ENCODE measurements around the gene UGT3A1. TPM values are rescaled to one million over a fixed set of nuclear protein-coding genes. Genes with fewer than 3 reads are reported as not detected.

The UGT3A1 gene
- total and polyA plus RNA-seq, 10 of the 15 experiments (the other 5 are each of a cell fraction or from before 2014, with no cell fraction given), result not detected

DNA sequence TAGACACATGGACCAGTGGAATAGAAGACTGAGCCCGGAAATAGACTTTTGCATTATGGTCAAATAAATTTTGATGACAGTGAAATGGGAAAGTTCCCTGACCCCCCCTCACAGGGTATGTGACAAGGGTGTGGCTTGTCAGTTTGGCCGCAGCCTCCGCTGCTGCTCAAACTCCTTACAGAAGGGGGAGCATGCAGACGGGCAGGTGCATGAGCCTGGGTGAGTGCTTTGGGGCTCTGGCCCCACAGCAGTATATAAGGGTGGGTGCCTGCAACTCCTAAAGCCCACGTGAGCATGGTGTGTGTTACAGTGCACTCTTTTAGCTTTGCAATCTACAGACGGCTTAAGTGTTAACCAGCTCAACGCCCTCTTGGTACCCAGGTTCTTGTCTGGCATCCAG lies 30.9 kb downstream of the UGT3A1 start (continued):
- TF ChIP-seq, protein P1, sequence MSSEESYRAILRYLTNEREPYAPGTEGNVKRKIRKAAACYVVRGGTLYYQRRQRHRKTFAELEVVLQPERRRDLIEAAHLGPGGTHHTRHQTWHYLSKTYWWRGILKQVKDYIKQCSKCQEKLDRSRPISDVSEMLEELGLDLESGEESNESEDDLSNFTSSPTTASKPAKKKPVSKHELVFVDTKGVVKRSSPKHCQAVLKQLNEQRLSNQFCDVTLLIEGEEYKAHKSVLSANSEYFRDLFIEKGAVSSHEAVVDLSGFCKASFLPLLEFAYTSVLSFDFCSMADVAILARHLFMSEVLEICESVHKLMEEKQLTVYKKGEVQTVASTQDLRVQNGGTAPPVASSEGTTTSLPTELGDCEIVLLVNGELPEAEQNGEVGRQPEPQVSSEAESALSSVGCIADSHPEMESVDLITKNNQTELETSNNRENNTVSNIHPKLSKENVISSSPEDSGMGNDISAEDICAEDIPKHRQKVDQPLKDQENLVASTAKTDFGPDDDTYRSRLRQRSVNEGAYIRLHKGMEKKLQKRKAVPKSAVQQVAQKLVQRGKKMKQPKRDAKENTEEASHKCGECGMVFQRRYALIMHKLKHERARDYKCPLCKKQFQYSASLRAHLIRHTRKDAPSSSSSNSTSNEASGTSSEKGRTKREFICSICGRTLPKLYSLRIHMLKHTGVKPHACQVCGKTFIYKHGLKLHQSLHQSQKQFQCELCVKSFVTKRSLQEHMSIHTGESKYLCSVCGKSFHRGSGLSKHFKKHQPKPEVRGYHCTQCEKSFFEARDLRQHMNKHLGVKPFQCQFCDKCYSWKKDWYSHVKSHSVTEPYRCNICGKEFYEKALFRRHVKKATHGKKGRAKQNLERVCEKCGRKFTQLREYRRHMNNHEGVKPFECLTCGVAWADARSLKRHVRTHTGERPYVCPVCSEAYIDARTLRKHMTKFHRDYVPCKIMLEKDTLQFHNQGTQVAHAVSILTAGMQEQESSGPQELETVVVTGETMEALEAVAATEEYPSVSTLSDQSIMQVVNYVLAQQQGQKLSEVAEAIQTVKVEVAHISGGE (CRISPR knock-in tag; IDR thresholded peaks at IDR 0.05), result no peak
- no peak for TF ChIP-seq NFXL1 (IDR thresholded peaks at IDR 0.05; ENCODE audit: borderline replicate concordance)
- TF ChIP-seq STAT3 (IDR thresholded peaks at IDR 0.05; ENCODE audit: low read depth, low read length), result no peak
- TF ChIP-seq RELA (IDR thresholded peaks at IDR 0.05; ENCODE audit: borderline replicate concordance, partially characterized antibody), result no peak
- no peak for TF ChIP-seq STAT1 (conservative IDR thresholded peaks at IDR 0.05)
- TF ChIP-seq, protein P2, sequence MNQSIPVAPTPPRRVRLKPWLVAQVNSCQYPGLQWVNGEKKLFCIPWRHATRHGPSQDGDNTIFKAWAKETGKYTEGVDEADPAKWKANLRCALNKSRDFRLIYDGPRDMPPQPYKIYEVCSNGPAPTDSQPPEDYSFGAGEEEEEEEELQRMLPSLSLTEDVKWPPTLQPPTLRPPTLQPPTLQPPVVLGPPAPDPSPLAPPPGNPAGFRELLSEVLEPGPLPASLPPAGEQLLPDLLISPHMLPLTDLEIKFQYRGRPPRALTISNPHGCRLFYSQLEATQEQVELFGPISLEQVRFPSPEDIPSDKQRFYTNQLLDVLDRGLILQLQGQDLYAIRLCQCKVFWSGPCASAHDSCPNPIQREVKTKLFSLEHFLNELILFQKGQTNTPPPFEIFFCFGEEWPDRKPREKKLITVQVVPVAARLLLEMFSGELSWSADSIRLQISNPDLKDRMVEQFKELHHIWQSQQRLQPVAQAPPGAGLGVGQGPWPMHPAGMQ (IDR thresholded peaks at IDR 0.05; ENCODE audit: borderline replicate concordance), result no peak
- TF ChIP-seq RAD51 (IDR thresholded peaks at IDR 0.05), result no peak

DNA sequence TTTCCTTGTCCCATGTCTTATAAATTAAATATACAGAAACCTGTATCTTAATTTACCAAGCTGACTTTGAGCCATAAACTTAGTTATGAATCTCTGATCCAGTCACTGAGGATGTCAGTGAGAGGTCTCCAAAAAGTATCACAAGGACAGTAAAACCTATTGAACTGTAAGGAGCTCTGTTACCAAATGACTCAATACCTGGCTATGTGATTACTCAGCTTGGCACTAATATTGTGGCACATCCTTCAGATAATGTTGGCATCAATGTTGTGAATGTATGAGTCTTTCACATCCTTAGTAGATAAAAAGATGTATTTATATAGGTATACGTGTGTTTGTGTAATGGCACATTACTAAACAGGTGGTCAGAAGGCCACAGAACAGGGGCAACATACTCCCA lies 34.8 kb downstream of the UGT3A1 start:
- Histone ChIP-seq H3K4me3 (no peak overlapping the region), H2AFZ (ENCODE audit: control insufficient read depth, low read depth, low read length) (no peak overlapping the region), H3K27me3 (replicated peaks in 1 of 2; ENCODE audit: control insufficient read depth in 2 of 2, insufficient read depth in 2 of 2, low read length in 1 of 2) (peaks cover 0 to 2% of the 10 kb centered on the region in 2 experiments; a peak in 1 of 4 replicates), H4K20me1 (ENCODE audit: control insufficient read depth, insufficient read depth) (no peaks in the 10 kb centered on the region), H3K36me3 (ENCODE audit: control insufficient read depth in 2 of 2, insufficient read depth in 2 of 2, low read length in 1 of 2) (no peaks in the 10 kb centered on the region), H3K4me1 (ENCODE audit: control insufficient read depth, insufficient read depth, low read length) (no peaks in the 10 kb centered on the region), H3K4me2 (ENCODE audit: control insufficient read depth, insufficient read depth) (no peak overlapping the region), H3K79me2 (ENCODE audit: control insufficient read depth, insufficient read depth, low read length) (no peaks in the 10 kb centered on the region), H3K9ac (ENCODE audit: control insufficient read depth, insufficient read depth, low read length) (no peak overlapping the region), H3K9me3 (replicated peaks; ENCODE audit: control insufficient read depth, insufficient read depth, low read length) (no peaks in the 10 kb centered on the region), H3K27ac (ENCODE audit: control insufficient read depth, insufficient read depth) (no peak overlapping the region)
- BruUV-seq (replicated peaks), result no TSS peak
- FAIRE-seq (no peak), DNase-seq (ENCODE audit: low read depth, low spot score) (no peak), ATAC-seq (no peak)
- intact Hi-C loops (cut with micrococcal nuclease; ENCODE audit: unreplicated experiment) (no loop called here), in situ Hi-C loops (cut with MboI) (no loop called here)
- CTCF ChIA-PET, result no interaction called here
- SMC1A ChIA-PET (ENCODE audit: uncharacterized antibody, unreplicated experiment), result interaction anchor here (1.3 kb wide), 1 partner anchor 35 kb away, joined by 3 read pairs; the partner anchor contains the start of gene UGT3A1
- POLR2A ChIA-PET, result no interaction called here
- WGBS (ENCODE audit: insufficient coverage, insufficient replicate concordance, low lambda C conversion rate, missing lambda C conversion rate), result 41% methylated on average over 1 of the region's 1 CpG
- RAD21 ChIA-PET (ENCODE audit: unreplicated experiment), result no interaction called here
- no peak for TF ChIP-seq NFYA (IDR thresholded peaks at IDR 0.05; ENCODE audit: borderline replicate concordance, low read depth, low read length)
- TF ChIP-seq, protein P3, sequence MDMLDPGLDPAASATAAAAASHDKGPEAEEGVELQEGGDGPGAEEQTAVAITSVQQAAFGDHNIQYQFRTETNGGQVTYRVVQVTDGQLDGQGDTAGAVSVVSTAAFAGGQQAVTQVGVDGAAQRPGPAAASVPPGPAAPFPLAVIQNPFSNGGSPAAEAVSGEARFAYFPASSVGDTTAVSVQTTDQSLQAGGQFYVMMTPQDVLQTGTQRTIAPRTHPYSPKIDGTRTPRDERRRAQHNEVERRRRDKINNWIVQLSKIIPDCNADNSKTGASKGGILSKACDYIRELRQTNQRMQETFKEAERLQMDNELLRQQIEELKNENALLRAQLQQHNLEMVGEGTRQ (IDR thresholded peaks at IDR 0.05; ENCODE audit: borderline replicate concordance, low read depth, low read length), result no peak
- TF ChIP-seq TCF12 (IDR thresholded peaks at IDR 0.05; ENCODE audit: low read depth, low read length), result no peak
- TF ChIP-seq GATAD2B (conservative IDR thresholded peaks at IDR 0.05; ENCODE audit: low read depth), result no peak
- no peak for TF ChIP-seq SMAD1 (IDR thresholded peaks at IDR 0.05; ENCODE audit: low read depth, partially characterized antibody)
- TF ChIP-seq STAT1 (conservative IDR thresholded peaks at IDR 0.05), result no peak
- TF ChIP-seq SRF (IDR thresholded peaks at IDR 0.05; ENCODE audit: low read depth in 2 of 2, low read length in 2 of 2), result no peak
- TF ChIP-seq MTA3 (IDR thresholded peaks at IDR 0.05; ENCODE audit: borderline replicate concordance, low read length), result no peak
- TF ChIP-seq, protein P4, sequence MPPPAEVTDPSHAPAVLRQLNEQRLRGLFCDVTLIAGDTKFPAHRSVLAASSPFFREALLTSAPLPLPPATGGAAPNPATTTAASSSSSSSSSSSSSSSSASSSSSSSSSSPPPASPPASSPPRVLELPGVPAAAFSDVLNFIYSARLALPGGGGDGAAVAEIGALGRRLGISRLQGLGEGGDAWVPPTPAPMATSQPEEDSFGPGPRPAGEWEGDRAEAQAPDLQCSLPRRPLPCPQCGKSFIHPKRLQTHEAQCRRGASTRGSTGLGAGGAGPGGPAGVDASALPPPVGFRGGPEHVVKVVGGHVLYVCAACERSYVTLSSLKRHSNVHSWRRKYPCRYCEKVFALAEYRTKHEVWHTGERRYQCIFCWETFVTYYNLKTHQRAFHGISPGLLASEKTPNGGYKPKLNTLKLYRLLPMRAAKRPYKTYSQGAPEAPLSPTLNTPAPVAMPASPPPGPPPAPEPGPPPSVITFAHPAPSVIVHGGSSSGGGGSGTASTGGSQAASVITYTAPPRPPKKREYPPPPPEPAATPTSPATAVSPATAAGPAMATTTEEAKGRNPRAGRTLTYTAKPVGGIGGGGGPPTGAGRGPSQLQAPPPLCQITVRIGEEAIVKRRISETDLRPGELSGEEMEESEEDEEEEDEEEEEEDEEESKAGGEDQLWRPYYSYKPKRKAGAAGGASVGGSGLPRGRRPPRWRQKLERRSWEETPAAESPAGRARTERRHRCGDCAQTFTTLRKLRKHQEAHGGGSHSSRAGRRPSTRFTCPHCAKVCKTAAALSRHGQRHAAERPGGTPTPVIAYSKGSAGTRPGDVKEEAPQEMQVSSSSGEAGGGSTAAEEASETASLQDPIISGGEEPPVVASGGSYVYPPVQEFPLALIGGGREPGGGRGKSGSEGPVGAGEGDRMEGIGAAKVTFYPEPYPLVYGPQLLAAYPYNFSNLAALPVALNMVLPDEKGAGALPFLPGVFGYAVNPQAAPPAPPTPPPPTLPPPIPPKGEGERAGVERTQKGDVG (CRISPR knock-in tag; IDR thresholded peaks at IDR 0.05), result no peak
